ENCODE measurements around the gene HAS3.
"Not testable (repeated sequence)": the region's sequence is repeated elsewhere in the genome, so short reads cannot be mapped to it uniquely, and the experiment has no call there.

Gene HAS3

GRCh38 chr16:69141936-69142335, 36.5 kb downstream of the HAS3 start:
- DNase-seq, result no peak

- DNase-seq, result no peak
These were observed 37.7 kb downstream of the HAS3 start for GRCh38 chr16:69143116-69143515.

- DNase-seq, result no peak
These were observed 40.2 kb downstream of the HAS3 start for GRCh38 chr16:69145658-69146057.

- DNase-seq, result not testable (repeated sequence)
These were observed 44.2 kb downstream of the HAS3 start for GRCh38 chr16:69149621-69150020.

- peak in 35 of 56 donors; percentile 1 to 79 (median 26) for DNase-seq
These were observed 44.9 kb downstream of the HAS3 start for GRCh38 chr16:69150146-69150865.

- peak in 5 of 56 donors; percentile 1 to 41 (median 13) for DNase-seq
These were observed 51.7 kb downstream of the HAS3 start for GRCh38 chr16:69157196-69157595.

- no peak for DNase-seq
These were observed 54.7 kb downstream of the HAS3 start for GRCh38 chr16:69160192-69160591.

GRCh38 chr16:69165584-69165983, 60.1 kb downstream of the HAS3 start:
- no peak for DNase-seq

GRCh38 chr16:69166221-69166833, 60.9 kb downstream of the HAS3 start:
- peak in 19 of 56 donors; percentile 1 to 66 (median 20) for DNase-seq

GRCh38 chr16:69166946-69167930, 61.8 kb downstream of the HAS3 start:
- peak in 1 of 56 donors; percentile 6 for DNase-seq

Data from amygdala (tissue), 56 donors.